ENCODE results near the gene JAKMIP2.

DNA sequence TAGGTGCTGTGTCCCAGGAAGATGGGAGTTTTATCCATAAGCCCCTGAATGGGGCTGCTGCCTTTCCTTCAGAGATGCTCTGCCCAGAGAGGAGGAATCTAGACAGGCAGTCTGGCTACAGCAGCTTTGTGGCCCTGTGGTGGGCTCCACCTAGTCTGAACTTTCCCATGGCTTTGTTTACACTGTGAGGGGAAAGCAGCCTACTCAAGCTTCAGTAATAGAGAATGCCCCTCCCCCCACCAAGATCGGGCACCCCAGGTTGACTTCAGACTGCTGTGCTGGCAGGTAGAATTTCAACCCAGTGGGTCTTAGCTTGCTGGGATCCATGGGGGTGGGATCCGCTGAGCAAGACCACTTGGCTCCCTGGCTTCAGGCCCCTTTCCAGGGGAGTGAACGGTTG is 171.7 kb downstream of the JAKMIP2 start:
- TF ChIP-seq POLR2A (IDR thresholded peaks at IDR 0.05) (no peak), POLR2AphosphoS5 (IDR thresholded peaks at IDR 0.05; ENCODE audit: insufficient read depth in 1 of 2, low read depth in 1 of 2) (no peak)
- TF ChIP-seq, protein P1, sequence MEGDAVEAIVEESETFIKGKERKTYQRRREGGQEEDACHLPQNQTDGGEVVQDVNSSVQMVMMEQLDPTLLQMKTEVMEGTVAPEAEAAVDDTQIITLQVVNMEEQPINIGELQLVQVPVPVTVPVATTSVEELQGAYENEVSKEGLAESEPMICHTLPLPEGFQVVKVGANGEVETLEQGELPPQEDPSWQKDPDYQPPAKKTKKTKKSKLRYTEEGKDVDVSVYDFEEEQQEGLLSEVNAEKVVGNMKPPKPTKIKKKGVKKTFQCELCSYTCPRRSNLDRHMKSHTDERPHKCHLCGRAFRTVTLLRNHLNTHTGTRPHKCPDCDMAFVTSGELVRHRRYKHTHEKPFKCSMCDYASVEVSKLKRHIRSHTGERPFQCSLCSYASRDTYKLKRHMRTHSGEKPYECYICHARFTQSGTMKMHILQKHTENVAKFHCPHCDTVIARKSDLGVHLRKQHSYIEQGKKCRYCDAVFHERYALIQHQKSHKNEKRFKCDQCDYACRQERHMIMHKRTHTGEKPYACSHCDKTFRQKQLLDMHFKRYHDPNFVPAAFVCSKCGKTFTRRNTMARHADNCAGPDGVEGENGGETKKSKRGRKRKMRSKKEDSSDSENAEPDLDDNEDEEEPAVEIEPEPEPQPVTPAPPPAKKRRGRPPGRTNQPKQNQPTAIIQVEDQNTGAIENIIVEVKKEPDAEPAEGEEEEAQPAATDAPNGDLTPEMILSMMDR (IDR thresholded peaks at IDR 0.05): no peak
